Iris pigment epithelial cell (primary cell): ENCODE measurements around the gene NR5A1.
A peak's percentile ranks its signal among the peaks of the same experiment; 100 is the strongest.

ENCODE experiments used
- DNase-seq: peaks from one replicate; pipeline ENCODE4 v3.0.0-alpha.2; 2011; ENCODE audit warnings: low read depth

NR5A1 gene

DNA sequence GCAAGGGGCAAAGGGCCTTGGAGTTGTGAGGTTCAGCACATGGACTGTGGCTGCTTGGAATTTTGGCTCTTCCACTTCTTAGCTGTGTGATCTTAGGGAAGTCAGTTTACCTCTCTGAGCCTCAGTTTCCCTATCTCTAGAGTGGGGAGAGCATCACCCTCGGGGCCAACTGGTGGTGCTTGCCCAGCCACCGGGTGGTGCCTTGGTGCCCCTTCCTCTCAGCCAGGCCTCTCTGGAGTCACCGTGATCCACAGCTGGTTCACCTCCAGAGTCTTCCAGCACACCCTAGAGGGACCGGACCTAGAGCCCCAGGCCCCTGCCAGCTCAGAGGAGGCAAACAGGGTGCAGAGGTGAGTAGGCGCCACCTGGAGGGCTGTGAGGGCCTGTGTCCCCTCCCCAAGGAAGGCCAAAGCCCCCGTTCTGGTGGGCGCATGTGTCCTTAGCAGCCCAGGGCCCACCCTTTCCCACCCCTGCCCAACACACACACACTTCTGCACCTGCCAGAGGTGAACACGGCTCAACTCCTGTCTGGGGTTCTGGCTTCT is 49.2 kb downstream of the NR5A1 start:
- DNase-seq = no peak

GRCh38 chr9:124457079-124457886 is 49.9 kb downstream of the NR5A1 start:
- DNase-seq = no peak

GRCh38 chr9:124456341-124457078 is 50.7 kb downstream of the NR5A1 start:
- DNase-seq = no peak

DNA sequence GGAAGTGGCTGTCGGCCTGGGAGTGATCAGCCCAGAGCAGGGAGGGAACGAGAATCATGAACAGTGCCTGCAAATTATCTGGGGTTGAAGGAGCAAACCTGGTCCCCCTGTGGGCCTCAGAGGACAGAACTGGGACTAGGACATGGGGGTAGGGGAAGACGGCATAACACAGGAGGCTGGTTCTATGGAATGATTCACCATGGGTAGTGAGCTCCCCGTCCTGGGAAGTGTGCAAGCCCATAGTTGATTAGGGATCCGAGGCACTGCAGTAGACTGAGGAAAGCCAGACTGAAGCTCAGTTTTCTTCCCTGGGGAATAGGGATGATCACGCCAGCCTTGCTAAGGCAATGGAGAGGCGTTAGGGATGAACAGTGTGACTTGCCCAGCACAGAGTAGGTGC is 51.4 kb downstream of the NR5A1 start:
- no peak for DNase-seq

GRCh38 chr9:124454791-124455443 is 52.3 kb downstream of the NR5A1 start:
- no peak for DNase-seq

GRCh38 chr9:124454296-124454695 is 52.9 kb downstream of the NR5A1 start:
- DNase-seq = no peak

DNA sequence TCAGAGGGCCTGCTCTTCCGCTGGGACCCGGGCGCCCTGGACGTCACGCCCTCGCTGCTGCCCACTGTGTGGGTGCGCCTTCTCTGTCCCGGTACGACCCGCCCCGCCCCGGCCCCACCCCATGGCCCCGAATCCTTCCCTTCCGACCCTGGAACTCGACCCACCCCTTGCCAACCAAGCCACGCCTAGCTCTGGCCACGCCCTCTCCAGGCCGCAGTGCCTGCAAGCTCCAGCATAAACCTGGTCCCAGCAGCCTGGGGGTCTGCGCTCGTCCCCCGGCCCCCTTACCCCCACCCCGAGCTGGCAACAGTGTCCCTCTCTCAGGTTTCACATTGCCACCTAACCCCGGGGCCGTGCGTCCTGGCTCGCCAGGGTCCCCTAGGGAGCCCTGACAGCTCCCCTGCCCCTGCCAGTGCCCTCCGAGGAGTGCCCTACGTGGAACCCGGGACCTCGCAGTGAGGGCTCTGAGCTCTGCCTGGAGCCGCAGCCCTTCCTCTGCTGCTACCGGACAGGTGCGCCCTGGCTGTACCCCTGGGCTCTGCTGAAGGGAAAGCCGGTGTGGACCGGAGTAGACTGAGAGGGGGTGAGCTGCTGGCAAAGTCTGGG is 53.5 kb downstream of the NR5A1 start:
- DNase-seq = no peak

GRCh38 chr9:124452841-124453585 is 54.2 kb downstream of the NR5A1 start:
- DNase-seq = no peak

DNA sequence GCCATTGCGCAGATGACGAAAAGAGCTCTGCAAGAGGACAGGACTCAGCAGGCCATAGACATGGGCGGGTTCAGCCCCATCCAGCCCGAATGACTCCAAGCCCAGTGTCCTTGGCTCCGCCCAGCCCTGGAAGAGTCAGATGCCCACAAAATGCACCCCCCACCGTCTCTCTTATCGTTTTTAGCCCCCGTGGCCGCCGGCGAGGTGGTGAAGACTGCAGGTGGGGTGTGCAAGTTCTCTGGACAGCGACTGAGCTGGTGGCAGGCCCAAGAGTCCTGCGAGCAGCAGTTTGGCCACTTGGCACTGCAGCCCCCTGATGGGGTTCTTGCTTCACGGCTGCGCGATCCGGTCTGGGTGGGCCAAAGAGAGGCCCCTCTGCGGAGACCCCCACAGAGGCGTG is 54.9 kb downstream of the NR5A1 start:
- no peak for DNase-seq

- no peak for DNase-seq
These were observed 56.1 kb downstream of the NR5A1 start for GRCh38 chr9:124450931-124451661.

DNA sequence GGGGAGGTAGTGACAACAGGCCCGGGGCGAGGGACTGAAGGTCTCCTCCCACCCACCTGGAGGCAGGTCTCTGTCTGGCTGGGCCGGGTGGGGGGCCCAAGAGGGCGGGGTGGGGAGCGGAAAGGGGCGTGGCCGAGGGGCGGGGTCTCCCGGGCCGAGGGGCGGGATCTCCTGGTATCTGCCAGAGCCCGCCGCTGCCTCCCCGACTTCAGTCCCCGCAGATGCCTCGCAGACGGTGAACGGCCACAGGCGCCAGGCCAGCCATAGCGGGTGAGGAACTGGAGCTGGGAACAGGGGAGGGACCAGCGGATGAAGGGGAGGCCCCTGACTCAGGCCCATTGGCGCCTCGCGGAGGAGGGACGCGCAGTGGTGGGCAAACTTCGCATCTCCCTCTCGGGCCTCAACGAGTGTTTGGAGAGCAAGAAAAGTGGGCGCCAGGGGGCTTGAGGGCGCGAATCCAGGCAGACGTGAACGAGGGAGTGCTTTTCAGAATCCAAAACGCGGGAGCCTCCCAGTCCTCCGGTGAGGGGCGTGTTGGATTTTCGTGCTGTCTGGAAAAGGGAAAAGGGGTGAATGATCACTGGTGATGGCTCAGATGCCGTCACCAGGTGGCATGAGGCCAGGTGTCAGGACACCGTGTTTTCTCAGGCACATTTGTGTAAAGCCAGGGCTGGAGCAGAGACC is 56.8 kb downstream of the NR5A1 start, which contains the start of gene ADGRD2:
ADGRD2 (plus strand) TSS at position 211 of the 684 bp plus-strand sequence. CDS start 1,216 bp downstream, outside the sequence.
- peak; percentile 8 for DNase-seq

DNA sequence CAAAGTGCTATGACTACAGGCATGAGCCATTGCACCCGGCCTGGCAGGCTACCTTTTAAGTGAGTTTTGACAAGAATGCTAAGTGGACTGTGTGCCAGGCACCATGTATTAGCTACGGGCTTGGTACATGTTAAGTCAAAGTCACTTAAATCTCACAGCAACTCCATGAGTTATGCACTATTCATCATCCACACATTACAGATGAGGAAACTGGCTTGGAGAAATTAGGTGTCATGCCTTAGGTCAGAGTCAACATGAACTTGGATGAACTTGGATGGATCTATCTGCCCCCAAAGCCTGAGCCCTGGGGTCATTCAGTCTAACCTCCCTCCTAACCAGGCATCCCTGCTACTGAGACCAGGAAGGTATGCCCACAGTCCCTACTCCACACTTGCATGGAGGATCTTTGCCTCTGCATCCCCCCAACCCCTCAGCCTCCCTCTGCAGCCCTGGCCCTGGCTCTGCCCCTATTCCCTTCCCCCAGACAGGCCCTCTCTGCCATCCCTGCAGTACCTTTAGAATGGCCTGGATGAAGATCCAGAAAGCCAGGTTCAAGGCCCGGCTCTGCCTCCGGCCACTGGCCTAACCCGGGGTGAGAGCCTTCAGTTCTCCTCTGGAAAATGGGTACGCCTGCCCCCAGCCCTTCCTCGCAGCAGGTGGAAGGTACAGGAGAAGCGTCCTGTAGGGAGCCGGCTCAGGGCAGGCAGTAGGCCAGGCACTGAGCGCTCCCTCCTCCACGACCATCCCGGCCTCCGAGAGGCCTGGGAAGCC is 57.6 kb downstream of the NR5A1 start:
- no peak for DNase-seq

DNA sequence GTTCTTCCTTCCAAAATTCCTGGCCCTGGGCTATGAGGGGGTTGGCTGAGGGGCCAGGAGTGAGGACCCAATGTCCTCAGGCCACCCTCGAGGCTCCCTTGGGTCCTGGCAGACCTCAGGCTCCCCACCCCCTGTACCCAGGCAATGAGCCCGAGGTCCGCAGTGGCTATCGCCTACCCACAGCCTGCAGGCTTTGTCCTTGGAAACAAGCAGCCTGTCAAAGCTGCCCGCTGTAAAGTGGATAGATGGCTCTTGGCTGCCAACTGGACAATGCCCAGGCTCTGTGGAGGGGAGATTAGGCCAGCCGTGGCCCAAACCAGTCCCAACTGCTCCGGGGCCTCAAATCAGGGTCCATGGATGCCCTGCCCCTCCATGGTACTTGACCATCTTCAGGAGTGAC is 59.2 kb downstream of the NR5A1 start:
- no peak for DNase-seq

GRCh38 chr9:124447297-124447661 is 59.9 kb downstream of the NR5A1 start:
- DNase-seq = no peak

DNA sequence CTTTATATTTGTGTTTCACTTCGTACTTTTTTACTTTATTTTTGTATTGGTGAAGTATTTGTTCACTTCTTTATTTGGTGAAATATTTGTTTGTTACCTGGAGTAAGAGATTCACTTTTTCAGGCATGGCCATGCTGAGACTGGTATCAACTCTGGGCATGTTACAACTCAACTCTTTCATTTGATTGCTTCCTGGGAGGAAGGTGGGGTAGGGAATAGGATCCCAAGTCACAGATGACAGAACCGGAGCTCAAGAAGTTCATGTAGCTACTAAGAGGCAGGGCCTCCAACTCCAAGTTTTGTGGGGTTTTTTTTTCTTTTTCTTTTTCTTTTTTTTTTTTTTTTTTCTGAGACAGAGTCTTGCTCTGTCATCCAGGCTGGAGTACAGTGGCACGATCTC is 63.0 kb downstream of the NR5A1 start:
- DNase-seq = no peak

- no peak for DNase-seq
These were observed 63.6 kb downstream of the NR5A1 start for GRCh38 chr9:124443625-124444024.

DNA sequence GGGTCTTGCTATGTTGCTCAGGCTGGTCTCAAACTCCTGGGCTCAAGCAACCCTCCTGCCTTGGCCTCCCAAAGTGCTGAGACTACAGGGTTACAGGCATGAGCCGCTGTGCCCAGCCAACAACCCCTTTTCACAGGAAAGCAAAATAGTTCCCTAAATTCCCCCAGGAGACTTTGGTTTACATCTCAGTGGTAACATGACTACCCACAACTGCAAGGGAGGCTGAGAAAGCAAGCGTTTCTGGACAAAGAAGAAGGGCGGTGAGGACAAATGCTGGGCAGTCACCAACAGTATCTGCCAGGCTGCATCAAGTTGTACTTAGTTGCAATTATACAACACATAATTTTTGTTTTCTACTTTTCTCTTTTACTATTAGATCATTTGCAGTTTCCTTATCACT is 64.4 kb downstream of the NR5A1 start:
- DNase-seq = no peak

DNA sequence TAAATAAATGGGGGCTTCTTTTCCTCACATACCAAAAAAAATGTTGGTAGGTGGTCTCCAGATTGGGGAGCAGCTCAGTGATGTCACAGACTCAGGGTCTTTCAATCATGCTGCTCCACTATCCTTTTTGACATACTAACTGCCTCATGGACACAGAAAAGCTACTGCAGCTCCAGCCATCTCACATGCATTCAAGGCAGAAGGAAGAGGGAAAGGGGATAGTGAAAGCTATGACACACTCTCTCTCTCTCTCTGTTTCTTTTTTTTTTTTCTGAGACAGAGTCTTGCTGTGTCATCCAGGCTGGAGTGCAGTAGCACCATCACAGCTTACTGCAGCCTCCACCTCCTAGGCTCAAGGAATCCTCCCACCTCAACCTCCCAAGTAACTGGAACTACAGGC is 64.8 kb downstream of the NR5A1 start:
- no peak for DNase-seq

DNA sequence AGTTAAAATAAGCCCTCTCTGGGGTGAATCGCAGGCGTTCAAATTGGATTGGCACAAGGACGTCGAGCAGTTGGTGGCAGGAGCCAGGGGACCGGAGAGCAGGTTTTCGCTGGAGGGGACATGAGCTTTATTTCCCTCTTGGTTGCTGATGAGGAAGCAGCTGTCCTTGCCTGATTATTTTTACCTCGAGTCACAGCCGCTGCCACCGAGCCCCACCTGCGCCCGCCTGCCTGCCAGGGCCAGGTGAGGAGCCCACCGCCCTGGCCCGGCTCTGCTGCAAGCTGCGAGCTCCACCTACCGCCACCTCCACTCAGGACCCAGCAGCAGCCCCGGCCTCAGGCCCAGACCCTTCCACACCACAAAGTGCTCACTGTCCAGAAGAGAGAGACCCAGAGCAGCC is 65.9 kb downstream of the NR5A1 start:
- DNase-seq = no peak
